Liver (tissue), 3 donors: ENCODE results near the gene ZNF304.

Experiments used
- JUND ChIP-seq, 2 donors: IDR thresholded peaks; 2 replicates each; pipeline ENCODE4 v1.6.1; 2016; ENCODE audit warnings: antibody characterized with exemption in 2 of 2
- RAD21 ChIP-seq, 2 donors: IDR thresholded peaks; 2 replicates each; pipeline ENCODE4 v1.6.1; 2016; ENCODE audit warnings: antibody characterized with exemption in 2 of 2, mild to moderate bottlenecking in 2 of 2
- REST ChIP-seq: IDR thresholded peaks from 2 replicates; pipeline ENCODE4 v1.6.1; 2016; ENCODE audit warnings: antibody characterized with exemption, mild to moderate bottlenecking
- SP1 ChIP-seq: IDR thresholded peaks from 2 replicates; pipeline ENCODE4 v1.6.1; 2018; ENCODE audit warnings: antibody characterized with exemption, mild to moderate bottlenecking
- TAF1 ChIP-seq: conservative IDR thresholded peaks from 2 replicates; pipeline ENCODE4 v1.6.1; 2016; ENCODE audit warnings: antibody characterized with exemption, mild to moderate bottlenecking
- YY1 ChIP-seq: IDR thresholded peaks from 2 replicates; pipeline ENCODE4 v1.6.1; 2016; ENCODE audit warnings: antibody characterized with exemption, mild to moderate bottlenecking
- TF ChIP-seq, protein P1 (sequence below): fragments of 150-350 bp; IDR thresholded peaks from 2 replicates; pipeline ENCODE4 v1.5.1; 2017; ENCODE audit warnings: improper control_type of control experiment, low read depth, low read length; ENCODE audit not compliant: missing input control
- TF ChIP-seq, protein P2 (sequence below): IDR thresholded peaks from 2 replicates; pipeline ENCODE4 v1.6.1; 2016; ENCODE audit warnings: antibody characterized with exemption
- TF ChIP-seq, protein P3 (sequence below): IDR thresholded peaks from 2 replicates; pipeline ENCODE4 v1.6.1; 2016; ENCODE audit warnings: antibody characterized with exemption
- TF ChIP-seq, protein P4 (sequence below): IDR thresholded peaks from 2 replicates; pipeline ENCODE4 v1.6.1; 2016; ENCODE audit warnings: antibody characterized with exemption
- donor health status: healthy.
- donor health status: healthy.

DNA sequence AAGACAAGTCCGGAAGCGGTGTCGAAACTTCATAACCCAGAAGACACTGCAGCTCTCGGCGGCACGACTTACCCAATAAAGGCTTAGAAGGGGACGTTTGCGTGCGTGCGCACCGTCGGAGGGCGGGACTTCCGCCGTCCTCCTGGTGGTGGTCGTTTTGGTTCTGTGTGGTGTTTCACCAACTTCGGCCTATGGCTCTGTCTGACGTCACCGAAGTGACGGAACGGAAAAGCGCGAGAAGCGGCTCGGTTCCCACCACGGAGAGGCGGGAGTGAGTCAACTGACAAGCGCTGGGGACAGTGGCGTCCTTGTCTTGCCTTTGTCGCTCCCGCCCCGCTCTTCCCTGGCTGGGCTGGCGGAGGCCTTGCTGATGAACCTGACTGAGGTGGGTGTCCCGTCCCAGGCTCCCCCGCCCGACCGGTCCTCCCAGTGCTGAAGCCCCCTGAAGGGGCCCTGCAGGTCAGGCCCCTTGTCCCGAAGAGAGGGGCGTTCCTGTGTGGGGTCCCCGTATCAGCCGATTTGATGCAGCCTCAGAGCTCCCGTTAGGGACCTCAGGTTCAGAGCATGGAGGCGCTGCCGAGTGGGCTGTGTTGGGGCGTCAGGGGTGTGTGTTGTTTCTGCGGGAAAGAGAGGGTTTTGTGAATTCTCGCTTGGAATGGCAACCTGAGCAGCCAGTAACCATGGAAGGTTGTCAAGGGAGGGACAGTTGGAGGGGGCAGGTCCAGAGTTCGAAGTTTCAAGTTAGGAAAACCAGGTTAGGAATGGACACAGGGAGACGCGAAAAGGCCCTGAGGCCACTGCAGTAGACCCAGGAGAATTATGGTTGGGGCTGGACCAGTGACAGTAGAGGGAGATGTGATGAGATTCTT, 38.9 kb downstream of the ZNF304 start, which contains the start of gene ZNF548:
- TF ChIP-seq, protein P1, sequence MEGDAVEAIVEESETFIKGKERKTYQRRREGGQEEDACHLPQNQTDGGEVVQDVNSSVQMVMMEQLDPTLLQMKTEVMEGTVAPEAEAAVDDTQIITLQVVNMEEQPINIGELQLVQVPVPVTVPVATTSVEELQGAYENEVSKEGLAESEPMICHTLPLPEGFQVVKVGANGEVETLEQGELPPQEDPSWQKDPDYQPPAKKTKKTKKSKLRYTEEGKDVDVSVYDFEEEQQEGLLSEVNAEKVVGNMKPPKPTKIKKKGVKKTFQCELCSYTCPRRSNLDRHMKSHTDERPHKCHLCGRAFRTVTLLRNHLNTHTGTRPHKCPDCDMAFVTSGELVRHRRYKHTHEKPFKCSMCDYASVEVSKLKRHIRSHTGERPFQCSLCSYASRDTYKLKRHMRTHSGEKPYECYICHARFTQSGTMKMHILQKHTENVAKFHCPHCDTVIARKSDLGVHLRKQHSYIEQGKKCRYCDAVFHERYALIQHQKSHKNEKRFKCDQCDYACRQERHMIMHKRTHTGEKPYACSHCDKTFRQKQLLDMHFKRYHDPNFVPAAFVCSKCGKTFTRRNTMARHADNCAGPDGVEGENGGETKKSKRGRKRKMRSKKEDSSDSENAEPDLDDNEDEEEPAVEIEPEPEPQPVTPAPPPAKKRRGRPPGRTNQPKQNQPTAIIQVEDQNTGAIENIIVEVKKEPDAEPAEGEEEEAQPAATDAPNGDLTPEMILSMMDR = no peak
- TF ChIP-seq JUND (IDR thresholded peaks at IDR 0.05) = peak; percentile 31 to 38
- TF ChIP-seq, protein P2, sequence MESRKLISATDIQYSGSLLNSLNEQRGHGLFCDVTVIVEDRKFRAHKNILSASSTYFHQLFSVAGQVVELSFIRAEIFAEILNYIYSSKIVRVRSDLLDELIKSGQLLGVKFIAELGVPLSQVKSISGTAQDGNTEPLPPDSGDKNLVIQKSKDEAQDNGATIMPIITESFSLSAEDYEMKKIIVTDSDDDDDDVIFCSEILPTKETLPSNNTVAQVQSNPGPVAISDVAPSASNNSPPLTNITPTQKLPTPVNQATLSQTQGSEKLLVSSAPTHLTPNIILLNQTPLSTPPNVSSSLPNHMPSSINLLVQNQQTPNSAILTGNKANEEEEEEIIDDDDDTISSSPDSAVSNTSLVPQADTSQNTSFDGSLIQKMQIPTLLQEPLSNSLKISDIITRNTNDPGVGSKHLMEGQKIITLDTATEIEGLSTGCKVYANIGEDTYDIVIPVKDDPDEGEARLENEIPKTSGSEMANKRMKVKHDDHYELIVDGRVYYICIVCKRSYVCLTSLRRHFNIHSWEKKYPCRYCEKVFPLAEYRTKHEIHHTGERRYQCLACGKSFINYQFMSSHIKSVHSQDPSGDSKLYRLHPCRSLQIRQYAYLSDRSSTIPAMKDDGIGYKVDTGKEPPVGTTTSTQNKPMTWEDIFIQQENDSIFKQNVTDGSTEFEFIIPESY = peak; percentile 97
- TF ChIP-seq REST = peak; percentile 13
- TF ChIP-seq TAF1 = no peak
- TF ChIP-seq RAD21 (IDR thresholded peaks at IDR 0.05) = peak in 1 of 2 donors; percentile 50
- TF ChIP-seq, protein P3, sequence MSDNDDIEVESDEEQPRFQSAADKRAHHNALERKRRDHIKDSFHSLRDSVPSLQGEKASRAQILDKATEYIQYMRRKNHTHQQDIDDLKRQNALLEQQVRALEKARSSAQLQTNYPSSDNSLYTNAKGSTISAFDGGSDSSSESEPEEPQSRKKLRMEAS = peak; percentile 71
- peak; percentile 86 for TF ChIP-seq YY1
- peak; percentile 43 for TF ChIP-seq SP1
- TF ChIP-seq, protein P4, sequence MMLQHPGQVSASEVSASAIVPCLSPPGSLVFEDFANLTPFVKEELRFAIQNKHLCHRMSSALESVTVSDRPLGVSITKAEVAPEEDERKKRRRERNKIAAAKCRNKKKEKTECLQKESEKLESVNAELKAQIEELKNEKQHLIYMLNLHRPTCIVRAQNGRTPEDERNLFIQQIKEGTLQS = no peak
